AG04450 (cell line): ENCODE measurements around the gene GPR161. TPM values are rescaled to one million over a fixed set of nuclear protein-coding genes. Genes with fewer than 3 reads are reported as not detected.

Experiments used
- CTCF ChIA-PET: fragments of 300-600, 350-600 bp; formaldehyde crosslinking; extraction: SDS; loops from one replicate; lab custom pipeline; 2022; ENCODE audit warnings: antibody characterized with exemption, inconsistent platforms; lab: Charles Lee
- POLR2A ChIA-PET: fragments of 350-600 bp; formaldehyde crosslinking; extraction: SDS; loops from one replicate; lab custom pipeline; 2021; ENCODE audit warnings: antibody characterized with exemption, inconsistent platforms; lab: Yijun Ruan, JAX
- DNase-seq: peaks from one replicate; pipeline ENCODE4 v3.0.0-alpha.2; 2011; ENCODE audit warnings: low read depth, low spot score
- H3K27ac ChIP-seq: one replicate; pipeline ENCODE4 v1.5.1; 2012; ENCODE audit warnings: low read depth, low read length, control low read depth
- H3K27me3 ChIP-seq: one replicate; pipeline ENCODE4 v1.6.0; 2012; ENCODE audit warnings: low read length; ENCODE audit not compliant: control insufficient read depth, insufficient read depth
- H3K4me3 ChIP-seq: 2 replicates; pipeline ENCODE4 v1.5.1; 2011; ENCODE audit warnings: mild to moderate bottlenecking, low read depth, low read length, control low read depth
- H3K9me3 ChIP-seq: 2 replicates; pipeline ENCODE4 v1.5.1; 2012; ENCODE audit warnings: low read length; ENCODE audit not compliant: control insufficient read depth, insufficient read depth
- polyA plus RNA-seq: library from polyadenylated mRNA; depleted of rRNA; stranded (reverse); fragments of >200 nt; gene quantifications from 2 replicates; pipeline ENCODE4 v1.2.3, GENCODE V29; 2011
- TF ChIP-seq, protein P1 (sequence below): IDR thresholded peaks from 2 replicates; pipeline ENCODE4 v1.5.1; 2011; ENCODE audit warnings: low read depth, low read length, control low read depth, inconsistent platforms

The GPR161 gene
- polyA plus RNA-seq, 1 experiment, result 14.1 TPM

DNA sequence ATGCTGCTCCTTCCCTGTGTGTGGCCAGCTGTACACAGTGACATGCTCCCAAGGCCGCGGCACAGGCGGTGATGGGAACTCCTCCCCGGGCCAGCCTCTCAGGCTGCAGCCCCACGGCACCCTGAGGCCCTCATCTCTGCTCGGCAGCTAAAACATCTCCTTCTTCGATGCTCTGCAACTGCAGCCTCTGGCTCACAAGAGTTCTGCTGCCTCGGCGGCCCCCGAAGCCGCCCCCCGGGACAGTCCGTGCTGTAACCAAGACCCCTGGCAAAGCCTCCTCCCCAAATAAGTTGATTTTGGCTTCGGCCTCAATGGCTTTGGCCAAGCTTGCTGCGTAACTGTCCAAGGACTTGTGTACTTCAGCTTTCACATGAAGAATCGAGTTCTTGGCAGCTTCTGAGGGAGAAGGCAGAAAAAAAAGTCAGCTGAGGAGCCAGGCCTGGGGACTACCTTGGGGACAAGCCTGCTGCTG, 51.3 kb downstream of the GPR161 start:
- POLR2A ChIA-PET, result interaction anchor here (0.7 kb wide), 1 partner anchor 369 kb away, joined by 4 read pairs; no protein-coding TSS in a partner anchor
- TF ChIP-seq, protein P1, sequence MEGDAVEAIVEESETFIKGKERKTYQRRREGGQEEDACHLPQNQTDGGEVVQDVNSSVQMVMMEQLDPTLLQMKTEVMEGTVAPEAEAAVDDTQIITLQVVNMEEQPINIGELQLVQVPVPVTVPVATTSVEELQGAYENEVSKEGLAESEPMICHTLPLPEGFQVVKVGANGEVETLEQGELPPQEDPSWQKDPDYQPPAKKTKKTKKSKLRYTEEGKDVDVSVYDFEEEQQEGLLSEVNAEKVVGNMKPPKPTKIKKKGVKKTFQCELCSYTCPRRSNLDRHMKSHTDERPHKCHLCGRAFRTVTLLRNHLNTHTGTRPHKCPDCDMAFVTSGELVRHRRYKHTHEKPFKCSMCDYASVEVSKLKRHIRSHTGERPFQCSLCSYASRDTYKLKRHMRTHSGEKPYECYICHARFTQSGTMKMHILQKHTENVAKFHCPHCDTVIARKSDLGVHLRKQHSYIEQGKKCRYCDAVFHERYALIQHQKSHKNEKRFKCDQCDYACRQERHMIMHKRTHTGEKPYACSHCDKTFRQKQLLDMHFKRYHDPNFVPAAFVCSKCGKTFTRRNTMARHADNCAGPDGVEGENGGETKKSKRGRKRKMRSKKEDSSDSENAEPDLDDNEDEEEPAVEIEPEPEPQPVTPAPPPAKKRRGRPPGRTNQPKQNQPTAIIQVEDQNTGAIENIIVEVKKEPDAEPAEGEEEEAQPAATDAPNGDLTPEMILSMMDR, result no peak
- CTCF ChIA-PET, result interaction anchor here (0.6 to 1.7 kb wide), 36 partner anchors 9 to 1227 kb away, joined by 3 to 12 read pairs (median 4); partner anchors contain the start of genes DCAF6 and TIPRL
- Histone ChIP-seq H3K9me3 (no peaks in the 10 kb centered on the region), H3K4me3 (no peak overlapping the region), H3K27me3 (no peaks in the 10 kb centered on the region), H3K27ac (no peak overlapping the region)
- no peak for DNase-seq

DNA sequence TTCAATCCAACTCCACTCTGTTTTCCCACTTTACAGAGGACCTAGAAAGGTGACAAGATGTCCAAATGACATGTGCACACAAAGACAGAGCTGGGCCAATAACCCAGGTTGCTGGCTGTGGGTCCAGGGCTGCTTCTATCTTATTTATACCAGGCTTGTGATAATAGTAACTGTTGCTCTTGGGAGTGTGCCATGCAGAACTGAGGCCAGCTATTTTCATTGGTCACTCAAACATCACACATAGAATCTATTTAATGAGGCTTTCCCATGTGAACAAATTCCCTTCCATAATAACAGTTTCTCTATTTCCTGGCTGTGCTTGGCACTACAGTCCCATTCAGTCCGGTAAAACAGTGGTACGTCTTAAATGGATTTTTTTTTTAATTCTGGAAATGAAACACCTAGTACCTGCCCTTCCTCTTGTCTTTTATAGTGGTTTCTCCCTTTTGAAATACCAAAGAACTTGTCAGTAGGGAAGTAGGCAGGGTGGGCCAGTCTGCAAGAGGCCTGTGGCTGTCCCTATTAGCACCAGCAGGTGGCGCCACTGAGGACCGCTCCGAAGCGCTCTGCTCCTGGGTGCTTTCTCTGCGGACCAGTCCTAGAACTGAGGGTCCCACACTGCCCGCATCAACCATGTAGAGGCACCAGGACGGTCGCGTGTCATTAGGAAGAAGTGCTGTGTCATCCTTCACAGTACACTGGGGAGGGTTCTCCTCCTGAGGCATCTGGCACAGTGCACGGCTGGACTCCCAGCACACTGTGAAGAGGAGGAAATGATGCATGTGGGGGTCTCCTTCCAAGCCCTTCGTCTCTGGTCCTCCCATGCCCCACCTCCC, 52.1 kb downstream of the GPR161 start:
- TF ChIP-seq, protein P1, result peak; percentile 89
- DNase-seq, result no peak
- Histone ChIP-seq H3K27me3 (no peaks in the 10 kb centered on the region), H3K27ac (no peak overlapping the region), H3K4me3 (no peak overlapping the region), H3K9me3 (no peaks in the 10 kb centered on the region)
- CTCF ChIA-PET, result interaction anchor here (0.6 to 3.3 kb wide), 42 partner anchors 8 to 1227 kb away, joined by 3 to 17 read pairs (median 5); partner anchors contain the start of genes DCAF6 and SFT2D2
- POLR2A ChIA-PET, result interaction anchor here (0.7 kb wide), 1 partner anchor 369 kb away, joined by 4 read pairs; no protein-coding TSS in a partner anchor

DNA sequence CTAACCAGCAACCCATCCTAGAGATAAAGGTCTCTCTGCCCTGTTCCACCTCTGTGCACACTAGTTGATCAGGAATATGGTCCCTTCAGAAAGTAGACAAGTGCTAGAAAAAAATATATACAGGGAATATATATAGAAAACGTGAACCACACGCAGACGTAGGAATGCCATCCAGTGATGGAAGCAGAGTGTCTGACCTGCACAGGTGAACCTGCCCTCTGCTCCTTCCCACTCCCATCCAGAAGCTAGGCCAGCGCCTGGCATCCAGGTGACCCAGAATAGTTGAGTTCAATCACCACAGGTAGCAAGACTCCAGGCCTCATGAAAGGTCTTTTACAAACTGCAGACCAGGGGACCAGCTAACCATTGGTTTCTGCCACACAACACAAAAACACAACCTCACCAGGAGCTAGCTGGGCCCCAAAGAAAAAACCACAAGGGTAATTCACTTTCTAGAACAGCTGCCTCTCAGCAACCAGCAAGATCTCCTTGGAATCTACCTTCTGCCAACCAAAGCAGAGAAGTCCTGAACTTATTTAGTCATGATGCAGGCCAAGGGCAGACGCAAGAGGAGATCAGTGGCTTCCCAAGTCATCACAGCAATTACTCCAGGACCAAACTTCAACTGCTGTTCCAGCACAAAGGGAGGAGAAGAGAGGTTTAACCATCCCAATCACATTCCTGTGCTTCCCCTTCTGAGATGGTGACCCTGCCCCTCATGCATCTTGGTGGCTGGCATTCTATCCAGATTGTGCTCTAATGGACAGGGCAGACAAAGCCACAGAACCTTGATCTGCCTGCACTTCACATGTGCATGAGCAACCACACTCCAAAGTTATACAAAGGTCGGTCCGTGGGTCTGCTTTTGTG, 53.0 kb downstream of the GPR161 start:
- Histone ChIP-seq H3K4me3 (no peak overlapping the region), H3K27me3 (no peaks in the 10 kb centered on the region), H3K9me3 (no peaks in the 10 kb centered on the region), H3K27ac (no peak overlapping the region)
- no peak for DNase-seq
- TF ChIP-seq, protein P1, result no peak
- ChIA-PET POLR2A (no interaction called here), CTCF (interaction anchor here (0.6 to 3.3 kb wide), 20 partner anchors 9 to 385 kb away, joined by 3 to 31 read pairs (median 6); partner anchors contain the start of gene SFT2D2)

DNA sequence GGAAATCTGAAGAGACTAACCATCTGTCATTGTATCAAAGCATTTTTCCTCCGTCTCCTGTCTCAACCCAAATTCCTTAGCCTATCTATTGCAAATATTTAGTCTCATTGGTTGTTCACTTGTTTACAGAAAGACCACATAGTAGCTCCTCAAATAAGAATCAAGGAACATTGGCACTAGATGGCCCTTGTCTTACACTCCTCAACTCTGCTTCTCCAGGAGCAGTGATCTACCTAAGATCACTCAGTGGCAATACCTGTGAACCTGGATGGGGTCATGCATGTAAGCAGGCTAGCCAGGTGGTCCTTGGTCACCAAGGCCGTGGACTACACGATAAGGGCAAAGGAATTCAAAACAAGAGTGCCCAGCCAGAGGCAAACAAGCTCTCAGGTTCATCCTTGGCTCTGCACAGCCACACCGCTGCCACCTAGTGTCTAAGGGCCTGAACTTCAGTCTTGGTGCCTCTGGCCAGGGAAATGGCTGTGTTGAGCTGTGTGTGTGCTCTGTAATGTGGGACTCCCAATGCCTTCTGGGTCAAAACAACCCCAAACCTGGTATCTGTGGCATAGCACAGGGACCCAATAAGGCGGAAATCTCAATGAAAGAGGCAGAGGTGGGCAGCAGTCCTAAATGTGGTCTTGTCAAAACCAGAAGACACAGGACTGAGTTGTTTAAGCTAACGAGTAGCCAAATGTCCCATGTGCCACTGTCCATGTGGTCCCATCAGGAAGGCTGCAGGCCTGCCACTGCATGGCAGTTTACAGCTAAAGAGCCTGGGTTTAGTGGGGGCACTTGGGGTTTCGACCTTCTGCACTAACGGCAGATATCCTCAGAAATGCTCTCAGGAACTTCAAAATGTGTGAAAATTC, 54.5 kb downstream of the GPR161 start:
- H3K4me3 ChIP-seq, result no peak overlapping the region
- TF ChIP-seq, protein P1, result peak; percentile 98
- no peak overlapping the region for H3K27ac ChIP-seq
- CTCF ChIA-PET, result interaction anchor here (0.5 to 3.3 kb wide), 81 partner anchors 10 to 1375 kb away, joined by 3 to 46 read pairs (median 4); partner anchors contain the start of genes DCAF6, MPC2, MPZL1 and SFT2D2
- DNase-seq, result no peak
- no peaks in the 10 kb centered on the region for H3K27me3 ChIP-seq
- no peaks in the 10 kb centered on the region for H3K9me3 ChIP-seq
- POLR2A ChIA-PET, result interaction anchor here (1.0 to 1.3 kb wide), 4 partner anchors 10 to 146 kb away, joined by 4 to 10 read pairs (median 6); partner anchors contain the start of genes DCAF6, GPR161 and MPC2
